GM23338 (cell line): ENCODE measurements around the gene LIMCH1.

ENCODE experiments used
- CTCF ChIP-seq, 2 experiments: fragments of 200-600 bp in 1 of 2; sonication (generic) in 1 of 2; conservative IDR thresholded peaks; 2 replicates each; pipeline versions ENCODE4 v1.5.1 to v1.6.1; 2016 to 2017; ENCODE audit warnings: antibody characterized with exemption in 2 of 2, low read depth in 2 of 2, mild to moderate bottlenecking in 2 of 2, moderate library complexity in 1 of 2
- POLR2AphosphoS5 ChIP-seq: IDR thresholded peaks from 2 replicates; pipeline ENCODE4 v1.6.1; 2016; ENCODE audit warnings: antibody characterized with exemption, low read depth

- no peak for TF ChIP-seq CTCF (conservative IDR thresholded peaks at IDR 0.05; ENCODE audit: low read depth in 2 of 2)
- TF ChIP-seq POLR2AphosphoS5: no peak
Observed at GRCh38 chr4:41723286-41723685, 185.3 kb downstream of the LIMCH1 start.
